ENCODE measurements around the gene PACS1. TPM values are rescaled to one million over a fixed set of nuclear protein-coding genes. Genes with fewer than 3 reads are reported as not detected.
"Not testable (repeated sequence)": the region's sequence is repeated elsewhere in the genome, so short reads cannot be mapped to it uniquely, and the experiment has no call there.

The PACS1 gene
- total RNA-seq, 3 donors from 2014 or later (not counting 1 experiment from before 2014, with no cell fraction given) = 176 to 204 (median 186) TPM

- Histone ChIP-seq H3K27ac (ENCODE audit: low read length) (no peak overlapping the region), H3K27me3 (ENCODE audit: control insufficient read depth, insufficient read depth, low read length) (peaks cover 3% of the 10 kb centered on the region), H3K36me3 (ENCODE audit: control insufficient read depth, insufficient read depth, low read length) (peaks cover 47% of the 10 kb centered on the region), H3K4me3 (ENCODE audit: low read length) (no peak overlapping the region), H3K9me3 (ENCODE audit: control insufficient read depth, insufficient read depth, low read length) (no peaks in the 10 kb centered on the region), H3K4me1 (ENCODE audit: control insufficient read depth, insufficient read depth, low read length) (peaks cover 86% of the 10 kb centered on the region)
- Mint-ChIP-seq H3K27me3 (ENCODE audit: low read depth in 2 of 2) (no peaks in the 10 kb centered on the region), H3K36me3 (peaks cover 14% of the 10 kb centered on the region), H3K9me3 (no peaks in the 10 kb centered on the region), H3K4me3 (peak overlapping the region; percentile 69), H3K4me1 (peaks cover 48 to 75% of the 10 kb centered on the region in 2 donors), H3K27ac (no peak overlapping the region)
- ATAC-seq (no peak), DNase-seq (no peak)
- intact Hi-C loops (cut with micrococcal nuclease) = no loop called here
- no peak for TF ChIP-seq CTCF (IDR thresholded peaks at IDR 0.05)
- 93% methylated on average over 1 of the region's 1 CpG for WGBS (ENCODE audit: insufficient coverage)
Measured at GRCh38 chr11:66274219-66274618, 204.1 kb downstream of the PACS1 start.

GRCh38 chr11:66275396-66275795 lies 205.3 kb downstream of the PACS1 start:
- Mint-ChIP-seq H3K9me3 (no peaks in the 10 kb centered on the region), H3K4me1 (peaks cover 44 to 71% of the 10 kb centered on the region in 2 donors), H3K4me3 (no peak overlapping the region), H3K27ac (no peak overlapping the region), H3K36me3 (peaks cover 14% of the 10 kb centered on the region), H3K27me3 (ENCODE audit: low read depth in 2 of 2) (peaks cover 6 to 7% of the 10 kb centered on the region in 2 donors)
- DNase-seq = no peak
- H3K4me3 ChIP-seq (ENCODE audit: low read length) = no peak overlapping the region
- 97% methylated on average over 8 of the region's 8 CpGs for WGBS (ENCODE audit: insufficient coverage)
- H3K27me3 ChIP-seq (ENCODE audit: control insufficient read depth, insufficient read depth, low read length) = peaks cover 10% of the 10 kb centered on the region
- no peak for TF ChIP-seq CTCF (IDR thresholded peaks at IDR 0.05)
- peaks cover 47% of the 10 kb centered on the region for H3K36me3 ChIP-seq (ENCODE audit: control insufficient read depth, insufficient read depth, low read length)
- intact Hi-C loops (cut with micrococcal nuclease) = no loop called here
- H3K9me3 ChIP-seq (ENCODE audit: control insufficient read depth, insufficient read depth, low read length) = no peaks in the 10 kb centered on the region
- no peak for ATAC-seq
- H3K4me1 ChIP-seq (ENCODE audit: control insufficient read depth, insufficient read depth, low read length) = peaks cover 78% of the 10 kb centered on the region
- H3K27ac ChIP-seq (ENCODE audit: low read length) = no peak overlapping the region

GRCh38 chr11:66275984-66276612 lies 206.0 kb downstream of the PACS1 start:
- H3K36me3 ChIP-seq (ENCODE audit: control insufficient read depth, insufficient read depth, low read length) = peaks cover 45% of the 10 kb centered on the region
- Mint-ChIP-seq H3K9me3 (no peaks in the 10 kb centered on the region), H3K27me3 (ENCODE audit: low read depth in 2 of 2) (peaks cover 7 to 9% of the 10 kb centered on the region in 2 donors), H3K4me3 (no peak overlapping the region), H3K36me3 (peaks cover 14% of the 10 kb centered on the region), H3K27ac (no peak overlapping the region), H3K4me1 (peaks cover 39 to 70% of the 10 kb centered on the region in 2 donors)
- H3K4me3 ChIP-seq (ENCODE audit: low read length) = no peak overlapping the region
- H3K27me3 ChIP-seq (ENCODE audit: control insufficient read depth, insufficient read depth, low read length) = peaks cover 10% of the 10 kb centered on the region
- DNase-seq (no peak), ATAC-seq (no peak)
- no peaks in the 10 kb centered on the region for H3K9me3 ChIP-seq (ENCODE audit: control insufficient read depth, insufficient read depth, low read length)
- TF ChIP-seq CTCF (IDR thresholded peaks at IDR 0.05) = no peak
- intact Hi-C loops (cut with micrococcal nuclease) = no loop called here
- H3K4me1 ChIP-seq (ENCODE audit: control insufficient read depth, insufficient read depth, low read length) = peaks cover 71% of the 10 kb centered on the region
- 94% methylated on average over 14 of the region's 14 CpGs for WGBS (ENCODE audit: insufficient coverage)
- no peak overlapping the region for H3K27ac ChIP-seq (ENCODE audit: low read length)

GRCh38 chr11:66276619-66277018 lies 206.5 kb downstream of the PACS1 start:
- 89% methylated on average over 13 of the region's 13 CpGs for WGBS (ENCODE audit: insufficient coverage)
- H3K27ac Mint-ChIP-seq = peak overlapping the region in 1 of 2 donors; percentile 58
- H3K27ac ChIP-seq (ENCODE audit: low read length); intact Hi-C loops (cut with micrococcal nuclease); ATAC-seq; H3K9me3 Mint-ChIP-seq; H3K4me3 Mint-ChIP-seq; H3K4me3 ChIP-seq (ENCODE audit: low read length); DNase-seq; H3K9me3 ChIP-seq (ENCODE audit: control insufficient read depth, insufficient read depth, low read length): not testable (repeated sequence)
- H3K36me3 Mint-ChIP-seq = peaks cover 14% of the 10 kb centered on the region
- H3K4me1 ChIP-seq (ENCODE audit: control insufficient read depth, insufficient read depth, low read length) = peaks cover 67% of the 10 kb centered on the region
- H3K27me3 Mint-ChIP-seq (ENCODE audit: low read depth in 2 of 2) = peaks cover 7 to 12% of the 10 kb centered on the region in 2 donors
- peaks cover 10% of the 10 kb centered on the region for H3K27me3 ChIP-seq (ENCODE audit: control insufficient read depth, insufficient read depth, low read length)
- peaks cover 44% of the 10 kb centered on the region for H3K36me3 ChIP-seq (ENCODE audit: control insufficient read depth, insufficient read depth, low read length)
- peaks cover 36 to 73% of the 10 kb centered on the region in 2 donors for H3K4me1 Mint-ChIP-seq

GRCh38 chr11:66277064-66277463 lies 207.0 kb downstream of the PACS1 start:
- H3K4me1 ChIP-seq (ENCODE audit: control insufficient read depth, insufficient read depth, low read length) = peaks cover 67% of the 10 kb centered on the region
- ATAC-seq; H3K27ac ChIP-seq (ENCODE audit: low read length); H3K4me3 ChIP-seq (ENCODE audit: low read length); H3K9me3 Mint-ChIP-seq; DNase-seq; intact Hi-C loops (cut with micrococcal nuclease); H3K9me3 ChIP-seq (ENCODE audit: control insufficient read depth, insufficient read depth, low read length): not testable (repeated sequence)
- WGBS (ENCODE audit: insufficient coverage) = 32% methylated on average over 4 of the region's 4 CpGs
- Mint-ChIP-seq H3K27me3 (ENCODE audit: low read depth in 2 of 2) (peaks cover 7 to 14% of the 10 kb centered on the region in 2 donors), H3K27ac (peak overlapping the region in 1 of 2 donors; percentile 58), H3K4me1 (peaks cover 32 to 73% of the 10 kb centered on the region in 2 donors), H3K4me3 (peak overlapping the region; percentile 62), H3K36me3 (peaks cover 14% of the 10 kb centered on the region)
- H3K36me3 ChIP-seq (ENCODE audit: control insufficient read depth, insufficient read depth, low read length) = peaks cover 40% of the 10 kb centered on the region
- peaks cover 10% of the 10 kb centered on the region for H3K27me3 ChIP-seq (ENCODE audit: control insufficient read depth, insufficient read depth, low read length)
